PFSK-1 (cell line): ENCODE results near the gene YJU2.

Source experiments
- FOXP2 ChIP-seq: optimal IDR thresholded peaks from 2 replicates; pipeline ENCODE3; 2011; ENCODE audit warnings: borderline replicate concordance, control low read depth, inconsistent platforms; ENCODE audit not compliant: insufficient read depth; ENCODE audit errors: extremely low read length, extremely low read depth
- POLR2AphosphoS5 ChIP-seq: IDR thresholded peaks from 2 replicates; pipeline ENCODE4 v1.6.1; 2012; ENCODE audit warnings: low read depth, mild to moderate bottlenecking, control low read depth, low read length, moderate library complexity
- REST ChIP-seq, 2 experiments: IDR thresholded peaks; 2 replicates each; pipeline versions ENCODE4 v1.6.1 to v1.8.0; 2011 to 2012; ENCODE audit warnings: low read depth in 2 of 2, low read length in 2 of 2, control low read depth in 1 of 2, inconsistent platforms in 1 of 2, mild to moderate bottlenecking in 1 of 2, moderate library complexity in 1 of 2; ENCODE audit not compliant: insufficient read depth in 1 of 2
- SIN3A ChIP-seq: IDR thresholded peaks from 2 replicates; pipeline ENCODE4 v1.6.1; 2012; ENCODE audit warnings: mild to moderate bottlenecking, low read length, moderate library complexity, borderline replicate concordance; ENCODE audit not compliant: insufficient read depth
- TAF1 ChIP-seq: IDR thresholded peaks from 2 replicates; pipeline ENCODE4 v1.6.1; 2012; ENCODE audit warnings: low read length, control low read depth, borderline replicate concordance; ENCODE audit not compliant: insufficient read depth

The YJU2 gene

GRCh38 chr19:4227771-4228170 lies 19.1 kb upstream of the YJU2 start:
- no peak for TF ChIP-seq SIN3A
- TF ChIP-seq REST (IDR thresholded peaks at IDR 0.05; ENCODE audit: insufficient read depth in 1 of 2, low read depth in 2 of 2, low read length in 2 of 2): no peak
- no peak for TF ChIP-seq TAF1
- no peak for TF ChIP-seq FOXP2
- TF ChIP-seq POLR2AphosphoS5: no peak

- TF ChIP-seq POLR2AphosphoS5: no peak
- TF ChIP-seq SIN3A: no peak
- TF ChIP-seq TAF1: no peak
- TF ChIP-seq REST (IDR thresholded peaks at IDR 0.05; ENCODE audit: insufficient read depth in 1 of 2, low read depth in 2 of 2, low read length in 2 of 2): no peak
- TF ChIP-seq FOXP2: no peak
Observed at GRCh38 chr19:4228765-4229178, 18.1 kb upstream of the YJU2 start.

- no peak for TF ChIP-seq POLR2AphosphoS5
- no peak for TF ChIP-seq SIN3A
- no peak for TF ChIP-seq REST (IDR thresholded peaks at IDR 0.05; ENCODE audit: insufficient read depth in 1 of 2, low read depth in 2 of 2, low read length in 2 of 2)
- no peak for TF ChIP-seq TAF1
- TF ChIP-seq FOXP2: no peak
Observed at GRCh38 chr19:4229179-4229931, 17.5 kb upstream of the YJU2 start, which contains the start of gene EBI3. Gene EBI3 (plus strand): TSS chr19:4229523. CDS start chr19:4229551, 28 bp downstream.

- TF ChIP-seq SIN3A (no peak), POLR2AphosphoS5 (no peak), TAF1 (no peak), FOXP2 (no peak), REST (IDR thresholded peaks at IDR 0.05; ENCODE audit: insufficient read depth in 1 of 2, low read depth in 2 of 2, low read length in 2 of 2) (no peak)
Observed at GRCh38 chr19:4232614-4233281, 14.1 kb upstream of the YJU2 start.
